Measurements from ENCODE around the gene MPP4.

MPP4 gene

GRCh38 chr2:201707753-201708152, 9.3 kb upstream of the MPP4 start:
- Histone ChIP-seq H4K20me1 (ENCODE audit: insufficient read depth, low read length) (no peaks in the 10 kb centered on the region), H3K79me2 (ENCODE audit: insufficient read depth, low read length) (no peaks in the 10 kb centered on the region), H3K27ac (ENCODE audit: low read length) (no peak overlapping the region), H3K4me1 (ENCODE audit: insufficient read depth, low read length) (no peaks in the 10 kb centered on the region), H2AFZ (ENCODE audit: low read depth, low read length) (no peak overlapping the region), H3K9me3 (ENCODE audit: insufficient read depth, low read length, severe bottlenecking) (no peaks in the 10 kb centered on the region), H3K4me2 (ENCODE audit: insufficient read depth, low read length) (no peak overlapping the region), H3K36me3 (ENCODE audit: insufficient read depth, low read length) (peaks cover 6% of the 10 kb centered on the region; the same call in 1 of the 2 replicates), H3K27me3 (ENCODE audit: insufficient read depth, low read length, poor library complexity) (no peaks in the 10 kb centered on the region), H3K4me3 (ENCODE audit: low read depth in 1 of 2, low read length in 2 of 2) (no peak overlapping the region), H3K9ac (ENCODE audit: low read depth, low read length) (no peak overlapping the region)
- ATAC-seq (ENCODE audit: insufficient read depth, low read depth) (no peak), DNase-seq (no peak)
- TF ChIP-seq CTCF (IDR thresholded peaks at IDR 0.05; ENCODE audit: borderline replicate concordance, extremely low read depth, low read length, poor library complexity, severe bottlenecking) (no peak), EZH2 (IDR thresholded peaks at IDR 0.05; ENCODE audit: borderline replicate concordance, low read depth, low read length, severe bottlenecking) (no peak)

DNA sequence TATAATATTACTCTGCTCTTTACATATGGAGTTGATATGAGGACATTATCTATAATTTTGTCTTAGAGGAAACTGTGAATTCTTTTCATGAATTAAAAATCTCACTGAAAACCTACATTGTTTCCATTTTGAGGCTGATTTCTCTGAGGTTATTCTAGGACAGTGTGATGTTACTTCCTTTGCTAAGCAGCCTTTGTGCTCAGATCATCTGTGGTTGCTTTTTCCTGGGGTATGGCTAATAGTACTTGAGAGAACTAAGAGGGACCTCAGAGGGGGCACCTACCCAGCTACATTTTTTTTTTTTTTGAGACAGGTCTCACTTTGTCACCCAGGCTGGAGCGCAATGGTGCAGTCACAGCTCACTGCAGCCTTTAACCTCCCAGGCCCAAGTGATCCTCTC, 8.7 kb upstream of the MPP4 start:
- H3K79me2 ChIP-seq (ENCODE audit: insufficient read depth, low read length): no peaks in the 10 kb centered on the region
- no peaks in the 10 kb centered on the region for H3K9me3 ChIP-seq (ENCODE audit: insufficient read depth, low read length, severe bottlenecking)
- no peak overlapping the region for H3K27ac ChIP-seq (ENCODE audit: low read length)
- H3K4me1 ChIP-seq (ENCODE audit: insufficient read depth, low read length): no peaks in the 10 kb centered on the region
- H4K20me1 ChIP-seq (ENCODE audit: insufficient read depth, low read length): no peaks in the 10 kb centered on the region
- H3K9ac ChIP-seq (ENCODE audit: low read depth, low read length): no peak overlapping the region
- no peak overlapping the region for H2AFZ ChIP-seq (ENCODE audit: low read depth, low read length)
- no peak overlapping the region for H3K4me3 ChIP-seq (ENCODE audit: low read depth in 1 of 2, low read length in 2 of 2)
- H3K27me3 ChIP-seq (ENCODE audit: insufficient read depth, low read length, poor library complexity): no peaks in the 10 kb centered on the region
- H3K36me3 ChIP-seq (ENCODE audit: insufficient read depth, low read length): peaks cover 6% of the 10 kb centered on the region; the same call in 1 of the 2 replicates
- ATAC-seq (ENCODE audit: insufficient read depth, low read depth) (peak; percentile 52; the same call in 1 of the 3 replicates), DNase-seq (no peak)
- TF ChIP-seq EZH2 (IDR thresholded peaks at IDR 0.05; ENCODE audit: borderline replicate concordance, low read depth, low read length, severe bottlenecking) (no peak), CTCF (IDR thresholded peaks at IDR 0.05; ENCODE audit: borderline replicate concordance, extremely low read depth, low read length, poor library complexity, severe bottlenecking) (no peak)
- no peak overlapping the region for H3K4me2 ChIP-seq (ENCODE audit: insufficient read depth, low read length)

- Histone ChIP-seq H3K4me1 (ENCODE audit: insufficient read depth, low read length) (no peaks in the 10 kb centered on the region), H3K27me3 (ENCODE audit: insufficient read depth, low read length, poor library complexity) (no peaks in the 10 kb centered on the region), H3K79me2 (ENCODE audit: insufficient read depth, low read length) (no peaks in the 10 kb centered on the region), H2AFZ (ENCODE audit: low read depth, low read length) (no peak overlapping the region), H3K9ac (ENCODE audit: low read depth, low read length) (no peak overlapping the region), H3K9me3 (ENCODE audit: insufficient read depth, low read length, severe bottlenecking) (no peaks in the 10 kb centered on the region), H3K27ac (ENCODE audit: low read length) (no peak overlapping the region), H4K20me1 (ENCODE audit: insufficient read depth, low read length) (no peaks in the 10 kb centered on the region), H3K36me3 (ENCODE audit: insufficient read depth, low read length) (peaks cover 6% of the 10 kb centered on the region; the same call in 1 of the 2 replicates), H3K4me3 (ENCODE audit: low read depth in 1 of 2, low read length in 2 of 2) (no peak overlapping the region), H3K4me2 (ENCODE audit: insufficient read depth, low read length) (no peak overlapping the region)
- DNase-seq: no peak
- TF ChIP-seq CTCF (IDR thresholded peaks at IDR 0.05; ENCODE audit: borderline replicate concordance, extremely low read depth, low read length, poor library complexity, severe bottlenecking) (no peak), EZH2 (IDR thresholded peaks at IDR 0.05; ENCODE audit: borderline replicate concordance, low read depth, low read length, severe bottlenecking) (no peak)
- ATAC-seq (ENCODE audit: insufficient read depth, low read depth): no peak
Measured at GRCh38 chr2:201704536-201704935, 6.1 kb upstream of the MPP4 start.

- Histone ChIP-seq H4K20me1 (ENCODE audit: insufficient read depth, low read length) (no peaks in the 10 kb centered on the region), H3K9ac (ENCODE audit: low read depth, low read length) (no peak overlapping the region), H3K36me3 (ENCODE audit: insufficient read depth, low read length) (peaks cover 6% of the 10 kb centered on the region; the same call in 1 of the 2 replicates), H3K9me3 (ENCODE audit: insufficient read depth, low read length, severe bottlenecking) (no peaks in the 10 kb centered on the region), H3K4me1 (ENCODE audit: insufficient read depth, low read length) (no peaks in the 10 kb centered on the region), H3K4me2 (ENCODE audit: insufficient read depth, low read length) (no peak overlapping the region), H3K79me2 (ENCODE audit: insufficient read depth, low read length) (no peaks in the 10 kb centered on the region), H3K4me3 (ENCODE audit: low read depth in 1 of 2, low read length in 2 of 2) (no peak overlapping the region), H3K27me3 (ENCODE audit: insufficient read depth, low read length, poor library complexity) (no peaks in the 10 kb centered on the region), H2AFZ (ENCODE audit: low read depth, low read length) (no peak overlapping the region), H3K27ac (ENCODE audit: low read length) (no peak overlapping the region)
- no peak for DNase-seq
- no peak for ATAC-seq (ENCODE audit: insufficient read depth, low read depth)
- TF ChIP-seq EZH2 (IDR thresholded peaks at IDR 0.05; ENCODE audit: borderline replicate concordance, low read depth, low read length, severe bottlenecking): no peak
- no peak for TF ChIP-seq CTCF (IDR thresholded peaks at IDR 0.05; ENCODE audit: borderline replicate concordance, extremely low read depth, low read length, poor library complexity, severe bottlenecking)
Measured at GRCh38 chr2:201701646-201702045, 3.2 kb upstream of the MPP4 start.

Data from DND-41 (cell line).